GM20431 (cell line): Measurements from ENCODE around the gene TEX51.

Experiments used
- in situ Hi-C: fragments of 300-500 bp; cut with MseI, MboI; formaldehyde crosslinking; loops from one replicate; pipeline ENCODE4 v1.15.0; 2020; ENCODE audit warnings: low sequenced_read_pairs; ENCODE audit not compliant: unreplicated experiment

The TEX51 gene

GRCh38 chr2:126877861-126878565 lies 20.7 kb upstream of the TEX51 start:
- in situ Hi-C loops: no loop called here

GRCh38 chr2:126878601-126879000 lies 20.1 kb upstream of the TEX51 start:
- in situ Hi-C loops: no loop called here

- in situ Hi-C loops: no loop called here
Observed at GRCh38 chr2:126879348-126880298, 19.1 kb upstream of the TEX51 start.

- in situ Hi-C loops: no loop called here
Observed at GRCh38 chr2:126880324-126880723, 18.4 kb upstream of the TEX51 start.

GRCh38 chr2:126880817-126881216 lies 17.9 kb upstream of the TEX51 start:
- in situ Hi-C loops: no loop called here

- in situ Hi-C loops: no loop called here
Observed at GRCh38 chr2:126881591-126881990, 17.1 kb upstream of the TEX51 start.

GRCh38 chr2:126882181-126882580 lies 16.5 kb upstream of the TEX51 start:
- in situ Hi-C loops: no loop called here

- in situ Hi-C loops: no loop called here
Observed at GRCh38 chr2:126882736-126883665, 15.7 kb upstream of the TEX51 start.

- in situ Hi-C loops: no loop called here
Observed at GRCh38 chr2:126883666-126884040, 15.0 kb upstream of the TEX51 start.

- in situ Hi-C loops: no loop called here
Observed at GRCh38 chr2:126884861-126885750, 13.6 kb upstream of the TEX51 start.

GRCh38 chr2:126885751-126886210 lies 12.9 kb upstream of the TEX51 start:
- in situ Hi-C loops: no loop called here

GRCh38 chr2:126886211-126886915 lies 12.3 kb upstream of the TEX51 start:
- in situ Hi-C loops: no loop called here

- in situ Hi-C loops: no loop called here
Observed at GRCh38 chr2:126886916-126887280, 11.8 kb upstream of the TEX51 start.

- in situ Hi-C loops: no loop called here
Observed at GRCh38 chr2:126887506-126887905, 11.2 kb upstream of the TEX51 start.

- in situ Hi-C loops: no loop called here
Observed at GRCh38 chr2:126888046-126888445, 10.6 kb upstream of the TEX51 start.

GRCh38 chr2:126889071-126889470 lies 9.6 kb upstream of the TEX51 start:
- in situ Hi-C loops: no loop called here

GRCh38 chr2:126889496-126890135 lies 9.1 kb upstream of the TEX51 start:
- in situ Hi-C loops: no loop called here

GRCh38 chr2:126890136-126890510 lies 8.6 kb upstream of the TEX51 start:
- in situ Hi-C loops: no loop called here
